KMS-11 (cell line): ENCODE results near the gene CEP104.

Experiments
- H2AFZ ChIP-seq: fragments of 200-600 bp; sonication (generic); 2 replicates; pipeline ENCODE4 v1.6.1; 2016; ENCODE audit warnings: antibody characterized with exemption, mixed run types, low read depth
- H3K27ac ChIP-seq: fragments of 200-600 bp; sonication (generic); 2 replicates; pipeline ENCODE4 v1.6.1; 2016; ENCODE audit warnings: mild to moderate bottlenecking, mixed run types
- H3K27me3 ChIP-seq: fragments of 200-600 bp; sonication (generic); 2 replicates; pipeline ENCODE4 v1.6.1; 2017; ENCODE audit warnings: mild to moderate bottlenecking, low read depth, mixed run types, moderate library complexity; ENCODE audit not compliant: insufficient read depth
- H3K36me3 ChIP-seq: fragments of 200-600 bp; sonication (generic); 2 replicates; pipeline ENCODE4 v1.6.1; 2017; ENCODE audit warnings: mild to moderate bottlenecking, mixed run types; ENCODE audit not compliant: insufficient read depth
- H3K4me1 ChIP-seq: fragments of 200-600 bp; sonication (generic); 2 replicates; pipeline ENCODE4 v1.6.1; 2016; ENCODE audit warnings: mild to moderate bottlenecking, low read depth, mixed run types; ENCODE audit not compliant: poor library complexity, severe bottlenecking
- H3K4me2 ChIP-seq: fragments of 200-600 bp; sonication (generic); 2 replicates; pipeline ENCODE4 v1.7.0; 2016; ENCODE audit warnings: mild to moderate bottlenecking, mixed run types
- H3K4me3 ChIP-seq: fragments of 200-600 bp; sonication (generic); IDR thresholded peaks from 2 replicates; pipeline ENCODE4 v1.6.1; 2017; ENCODE audit warnings: low read depth, low read length, mixed read lengths; ENCODE audit not compliant: insufficient read depth
- H3K79me2 ChIP-seq: fragments of 200-600 bp; sonication (generic); 2 replicates; pipeline ENCODE4 v1.6.1; 2016; ENCODE audit warnings: low read depth, mixed run types; ENCODE audit not compliant: insufficient read depth
- H3K9ac ChIP-seq: fragments of 200-600 bp; sonication (generic); 2 replicates; pipeline ENCODE4 v1.6.1; 2016; ENCODE audit warnings: mild to moderate bottlenecking, mixed run types
- H4K20me1 ChIP-seq: fragments of 200-600 bp; sonication (generic); 2 replicates; pipeline ENCODE4 v1.6.1; 2016; ENCODE audit warnings: mild to moderate bottlenecking, mixed run types; ENCODE audit not compliant: insufficient read depth
- TF ChIP-seq, protein P1 (sequence below): fragments of 200-600 bp; sonication (generic); conservative IDR thresholded peaks from 2 replicates; pipeline ENCODE4 v1.6.1; 2017; ENCODE audit warnings: low read depth, mild to moderate bottlenecking, antibody characterized with exemption, low read length, moderate library complexity, mixed read lengths

CEP104 gene

DNA sequence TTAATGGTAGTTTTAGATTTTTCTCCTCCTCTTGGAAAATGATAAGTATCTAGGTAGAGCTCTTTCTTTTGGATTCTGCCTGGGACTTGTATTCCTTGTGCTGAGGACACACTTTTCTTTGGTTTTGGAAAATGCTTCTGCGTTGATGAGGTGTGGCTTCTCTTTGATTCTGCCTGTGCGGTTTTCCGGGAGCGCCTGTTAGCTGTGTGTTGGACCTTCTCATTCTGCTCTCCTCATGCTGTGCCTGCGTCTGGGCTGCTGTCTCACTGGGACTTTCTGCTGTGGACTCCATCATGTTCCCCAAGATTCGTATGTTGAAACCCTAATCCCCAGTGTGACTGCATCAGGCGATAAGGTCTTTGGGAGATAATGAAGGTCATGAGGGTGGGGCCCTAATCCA is 22.1 kb upstream of the CEP104 start:
- Histone ChIP-seq H3K4me2 (no peak overlapping the region), H3K27me3 (no peaks in the 10 kb centered on the region), H3K4me1 (no peaks in the 10 kb centered on the region), H3K36me3 (no peaks in the 10 kb centered on the region), H3K9ac (no peak overlapping the region), H3K4me3 (no peak overlapping the region), H3K27ac (no peak overlapping the region), H4K20me1 (no peaks in the 10 kb centered on the region), H3K79me2 (no peaks in the 10 kb centered on the region), H2AFZ (no peak overlapping the region)
- TF ChIP-seq, protein P1, sequence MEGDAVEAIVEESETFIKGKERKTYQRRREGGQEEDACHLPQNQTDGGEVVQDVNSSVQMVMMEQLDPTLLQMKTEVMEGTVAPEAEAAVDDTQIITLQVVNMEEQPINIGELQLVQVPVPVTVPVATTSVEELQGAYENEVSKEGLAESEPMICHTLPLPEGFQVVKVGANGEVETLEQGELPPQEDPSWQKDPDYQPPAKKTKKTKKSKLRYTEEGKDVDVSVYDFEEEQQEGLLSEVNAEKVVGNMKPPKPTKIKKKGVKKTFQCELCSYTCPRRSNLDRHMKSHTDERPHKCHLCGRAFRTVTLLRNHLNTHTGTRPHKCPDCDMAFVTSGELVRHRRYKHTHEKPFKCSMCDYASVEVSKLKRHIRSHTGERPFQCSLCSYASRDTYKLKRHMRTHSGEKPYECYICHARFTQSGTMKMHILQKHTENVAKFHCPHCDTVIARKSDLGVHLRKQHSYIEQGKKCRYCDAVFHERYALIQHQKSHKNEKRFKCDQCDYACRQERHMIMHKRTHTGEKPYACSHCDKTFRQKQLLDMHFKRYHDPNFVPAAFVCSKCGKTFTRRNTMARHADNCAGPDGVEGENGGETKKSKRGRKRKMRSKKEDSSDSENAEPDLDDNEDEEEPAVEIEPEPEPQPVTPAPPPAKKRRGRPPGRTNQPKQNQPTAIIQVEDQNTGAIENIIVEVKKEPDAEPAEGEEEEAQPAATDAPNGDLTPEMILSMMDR: no peak

DNA sequence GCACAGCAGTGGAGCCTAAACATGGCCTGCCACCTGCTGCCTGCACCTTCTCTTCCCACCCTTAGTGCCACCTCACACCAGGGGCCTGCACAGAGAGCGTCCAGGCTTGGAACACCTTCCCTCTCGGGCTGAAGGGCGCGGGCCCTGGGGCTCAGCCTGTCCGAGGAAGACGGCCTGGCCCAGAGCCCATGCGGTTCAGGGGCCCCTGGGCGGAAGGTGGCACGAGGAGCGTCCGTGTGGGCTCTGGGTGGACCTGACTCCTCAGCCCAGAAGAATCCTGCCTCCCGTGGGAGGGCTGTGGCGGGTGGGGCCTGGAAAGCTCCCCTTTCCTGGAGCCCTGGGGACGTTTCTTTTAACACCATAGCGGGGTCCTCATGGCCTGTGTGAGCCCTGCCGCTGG is 19.7 kb upstream of the CEP104 start:
- Histone ChIP-seq H3K27ac (no peak overlapping the region), H3K4me2 (no peak overlapping the region), H2AFZ (no peak overlapping the region), H3K27me3 (no peaks in the 10 kb centered on the region), H3K36me3 (no peaks in the 10 kb centered on the region), H4K20me1 (no peaks in the 10 kb centered on the region), H3K4me1 (no peaks in the 10 kb centered on the region), H3K9ac (no peak overlapping the region), H3K79me2 (no peaks in the 10 kb centered on the region), H3K4me3 (no peak overlapping the region)
- TF ChIP-seq, protein P1: no peak

DNA sequence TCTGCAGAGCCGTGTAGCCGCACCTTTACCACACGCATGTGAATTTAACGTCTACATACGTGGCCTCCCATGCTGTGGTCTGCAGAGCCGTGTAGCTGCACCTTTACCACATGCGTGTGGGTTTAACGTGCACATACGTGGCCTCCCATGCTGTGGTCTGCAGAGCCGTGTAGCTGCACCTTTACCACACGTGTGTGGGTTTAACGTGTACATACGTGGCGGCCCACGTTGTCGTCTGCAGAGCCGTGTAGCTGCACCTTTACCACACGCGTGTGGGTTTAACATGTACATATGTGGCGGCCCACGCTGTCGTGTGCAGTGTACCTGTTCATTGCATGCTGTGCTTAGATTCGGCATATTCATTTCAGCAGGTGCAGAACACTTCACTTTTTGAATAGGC is 17.7 kb upstream of the CEP104 start:
- H3K4me2 ChIP-seq: no peak overlapping the region
- no peaks in the 10 kb centered on the region for H4K20me1 ChIP-seq
- no peak overlapping the region for H2AFZ ChIP-seq
- no peak overlapping the region for H3K9ac ChIP-seq
- H3K36me3 ChIP-seq: no peaks in the 10 kb centered on the region
- H3K4me3 ChIP-seq: no peak overlapping the region
- no peaks in the 10 kb centered on the region for H3K4me1 ChIP-seq
- H3K27ac ChIP-seq: no peak overlapping the region
- no peaks in the 10 kb centered on the region for H3K27me3 ChIP-seq
- TF ChIP-seq, protein P1: no peak
- H3K79me2 ChIP-seq: no peaks in the 10 kb centered on the region

DNA sequence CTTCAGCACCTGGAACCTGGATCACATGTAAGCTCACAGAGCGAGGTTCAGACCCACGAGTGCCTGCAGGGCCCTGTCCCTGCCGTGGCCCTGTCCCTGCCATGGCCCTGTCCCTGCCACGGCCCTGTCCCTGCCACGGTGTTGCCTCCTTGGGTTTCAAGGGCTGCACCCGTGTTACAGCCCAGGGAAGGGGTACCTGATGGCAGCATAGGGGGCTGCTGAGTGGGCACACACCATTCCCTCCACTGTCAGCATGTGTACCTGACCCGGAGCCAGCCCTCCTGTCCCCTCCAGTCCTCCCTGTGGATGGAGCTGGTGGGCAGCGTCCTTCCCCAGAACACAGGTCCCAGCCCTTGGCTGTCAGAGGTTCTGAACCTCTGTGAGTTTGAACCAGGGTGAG is 15.5 kb upstream of the CEP104 start:
- no peaks in the 10 kb centered on the region for H3K4me1 ChIP-seq
- TF ChIP-seq, protein P1: no peak
- no peak overlapping the region for H2AFZ ChIP-seq
- H3K4me2 ChIP-seq: no peak overlapping the region
- H3K79me2 ChIP-seq: no peaks in the 10 kb centered on the region
- H3K9ac ChIP-seq: no peak overlapping the region
- H3K4me3 ChIP-seq: no peak overlapping the region
- H3K36me3 ChIP-seq: no peaks in the 10 kb centered on the region
- H3K27me3 ChIP-seq: no peaks in the 10 kb centered on the region
- no peaks in the 10 kb centered on the region for H4K20me1 ChIP-seq
- H3K27ac ChIP-seq: no peak overlapping the region

DNA sequence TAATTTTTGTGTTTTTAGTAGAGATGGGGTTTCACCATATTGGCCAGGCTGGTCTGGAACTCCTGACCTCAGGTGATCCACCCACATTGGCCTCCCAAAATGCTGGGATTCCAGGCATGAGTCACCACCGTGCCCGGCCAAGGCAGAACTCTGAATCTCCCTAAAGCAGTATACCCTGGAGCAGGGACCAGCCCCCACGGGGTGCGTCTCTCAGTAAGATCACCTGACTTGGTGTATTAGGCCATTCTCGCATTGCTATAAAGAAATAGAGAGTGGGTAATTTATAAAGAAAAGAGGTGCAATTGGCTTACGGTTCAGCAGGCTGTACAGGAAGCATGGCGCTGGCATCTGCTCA is 14.4 kb upstream of the CEP104 start:
- H3K4me3 ChIP-seq: no peak overlapping the region
- no peak overlapping the region for H2AFZ ChIP-seq
- no peak overlapping the region for H3K4me2 ChIP-seq
- H3K27ac ChIP-seq: no peak overlapping the region
- no peaks in the 10 kb centered on the region for H3K79me2 ChIP-seq
- H3K36me3 ChIP-seq: no peaks in the 10 kb centered on the region
- no peaks in the 10 kb centered on the region for H3K27me3 ChIP-seq
- TF ChIP-seq, protein P1: no peak
- H3K4me1 ChIP-seq: no peaks in the 10 kb centered on the region
- no peaks in the 10 kb centered on the region for H4K20me1 ChIP-seq
- no peak overlapping the region for H3K9ac ChIP-seq
